Smooth muscle cell (in vitro differentiated cells): ENCODE data around the gene AP5S1. TPM values are rescaled to one million over a fixed set of nuclear protein-coding genes. Genes with fewer than 3 reads are reported as not detected.

Experiments
- DNase-seq: peaks from one replicate; lab custom pipeline; 2025; ENCODE audit not compliant: unreplicated experiment; lab: John Stamatoyannopoulos, UW
- H2AFZ ChIP-seq: fragments of 200-600 bp; sonication (generic); 2 replicates; pipeline ENCODE4 v1.6.0; 2016; ENCODE audit warnings: antibody characterized with exemption, low read depth, mild to moderate bottlenecking
- H3F3A ChIP-seq: fragments of 200-600 bp; sonication (generic); 2 replicates; pipeline ENCODE4 v1.6.0; 2017; ENCODE audit warnings: antibody characterized with exemption, low read depth
- H3K27ac ChIP-seq: fragments of 200-600 bp; sonication (generic); 2 replicates; pipeline ENCODE4 v1.5.1; 2016; ENCODE audit warnings: low read depth, mild to moderate bottlenecking
- H3K27me3 ChIP-seq: fragments of 200-600 bp; sonication (generic); 2 replicates; pipeline ENCODE4 v1.6.1; 2016; ENCODE audit warnings: low read depth, mild to moderate bottlenecking
- H3K36me3 ChIP-seq: fragments of 200-600 bp; sonication (generic); 2 replicates; pipeline ENCODE4 v1.5.1; 2016; ENCODE audit warnings: low read depth
- H3K4me1 ChIP-seq: fragments of 200-600 bp; sonication (generic); 2 replicates; pipeline ENCODE4 v1.5.1; 2016; ENCODE audit warnings: low read depth
- H3K4me2 ChIP-seq: fragments of 200-600 bp; sonication (generic); 2 replicates; pipeline ENCODE4 v1.6.0; 2016; ENCODE audit warnings: mild to moderate bottlenecking
- H3K4me3 ChIP-seq: fragments of 200-600 bp; sonication (generic); 2 replicates; pipeline ENCODE4 v1.5.1; 2016; ENCODE audit warnings: mild to moderate bottlenecking
- H3K79me2 ChIP-seq: fragments of 200-600 bp; sonication (generic); 2 replicates; pipeline ENCODE4 v1.6.0; 2016; ENCODE audit warnings: low read depth, mild to moderate bottlenecking
- H3K9ac ChIP-seq: fragments of 200-600 bp; sonication (generic); 2 replicates; pipeline ENCODE4 v1.6.0; 2016; ENCODE audit warnings: low read depth
- H3K9me3 ChIP-seq: fragments of 200-600 bp; sonication (generic); replicated peaks from 2 replicates; pipeline ENCODE4 v1.5.1; 2016; ENCODE audit warnings: low read depth
- H4K20me1 ChIP-seq: fragments of 200-600 bp; sonication (generic); 2 replicates; pipeline ENCODE4 v1.6.0; 2016; ENCODE audit warnings: low read depth
- CTCF ChIP-seq: fragments of 200-600 bp; sonication (generic); IDR thresholded peaks from 2 replicates; pipeline ENCODE4 v1.5.1; 2017; ENCODE audit warnings: borderline replicate concordance, mild to moderate bottlenecking, antibody characterized with exemption; ENCODE audit not compliant: insufficient read depth, poor library complexity, severe bottlenecking
- WGBS: methylation state at CpG from one replicate; pipeline ENCODE4 v1.1.7; 2016; ENCODE audit warnings: low lambda C conversion rate; 5-methylcytosine and 5-hydroxymethylcytosine counted together
- polyA plus RNA-seq: library from polyadenylated mRNA; unstranded; fragments of >200 nt; fragmentation: Nextera tagmentation; extraction: Ambion mirVana; gene quantifications from 2 replicates; pipeline ENCODE4 v1.2.1, GENCODE V29; 2016
- total RNA-seq: library from RNA; depleted of rRNA; stranded (reverse); fragments of >200 nt; gene quantifications from 2 replicates; pipeline ENCODE4 v1.2.3, GENCODE V29; 2014

The AP5S1 gene
- total and polyA plus RNA-seq, 2 experiments from 2014 or later, result 3.1 to 14.7 TPM

- no peaks in the 10 kb centered on the region for H3K27me3 ChIP-seq
- no peaks in the 10 kb centered on the region for H3K9me3 ChIP-seq
- peaks cover 29% of the 10 kb centered on the region for H3F3A ChIP-seq
- H2AFZ ChIP-seq, result no peak overlapping the region
- 98% methylated on average over 9 of the region's 9 CpGs for WGBS
- no peak for TF ChIP-seq CTCF
- H4K20me1 ChIP-seq, result no peaks in the 10 kb centered on the region
- H3K4me1 ChIP-seq, result peaks cover 9% of the 10 kb centered on the region
- H3K36me3 ChIP-seq, result no peaks in the 10 kb centered on the region
- H3K79me2 ChIP-seq, result no peaks in the 10 kb centered on the region
- peak overlapping the region; percentile 54 for H3K9ac ChIP-seq
- DNase-seq, result no peak
- H3K4me2 ChIP-seq, result no peak overlapping the region
- H3K4me3 ChIP-seq, result no peak overlapping the region
- H3K27ac ChIP-seq, result peak overlapping the region; percentile 97
Observed at GRCh38 chr20:3812259-3812681, 8.1 kb upstream of the AP5S1 start.

- H3K27ac ChIP-seq, result peak overlapping the region; percentile 97
- no peak overlapping the region for H3K4me2 ChIP-seq
- DNase-seq, result no peak
- H3K4me3 ChIP-seq, result no peak overlapping the region
- H3K9me3 ChIP-seq, result no peaks in the 10 kb centered on the region
- 61% methylated on average over 8 of the region's 8 CpGs for WGBS
- no peak overlapping the region for H2AFZ ChIP-seq
- H3K36me3 ChIP-seq, result no peaks in the 10 kb centered on the region
- H3K4me1 ChIP-seq, result peaks cover 5% of the 10 kb centered on the region
- H3F3A ChIP-seq, result peaks cover 29% of the 10 kb centered on the region
- H3K9ac ChIP-seq, result no peak overlapping the region
- H3K79me2 ChIP-seq, result no peaks in the 10 kb centered on the region
- H3K27me3 ChIP-seq, result no peaks in the 10 kb centered on the region
- no peak for TF ChIP-seq CTCF
- H4K20me1 ChIP-seq, result no peaks in the 10 kb centered on the region
Observed at GRCh38 chr20:3812975-3813847, 7.1 kb upstream of the AP5S1 start.

- WGBS, result 61% methylated on average over 12 of the region's 12 CpGs
- Histone ChIP-seq H3K4me2 (no peak overlapping the region), H3K27me3 (no peaks in the 10 kb centered on the region), H3K27ac (peak overlapping the region; percentile 97), H4K20me1 (no peaks in the 10 kb centered on the region), H3K4me1 (peaks cover 5% of the 10 kb centered on the region), H2AFZ (no peak overlapping the region), H3K36me3 (no peaks in the 10 kb centered on the region), H3K79me2 (no peaks in the 10 kb centered on the region), H3K4me3 (no peak overlapping the region), H3K9me3 (no peaks in the 10 kb centered on the region), H3K9ac (no peak overlapping the region), H3F3A (peaks cover 34% of the 10 kb centered on the region)
- TF ChIP-seq CTCF, result no peak
- no peak for DNase-seq
Observed at GRCh38 chr20:3813848-3814581, 6.3 kb upstream of the AP5S1 start.
